H9 (cell line): ENCODE data around the gene USP20. TPM values are rescaled to one million over a fixed set of nuclear protein-coding genes. Genes with fewer than 3 reads are reported as not detected.

ENCODE experiments used
- DNase-seq: peaks from one replicate; pipeline ENCODE4 v3.0.0-alpha.2; 2017
- H2AFZ ChIP-seq: one replicate; pipeline ENCODE4 v1.6.1; 2013; ENCODE audit warnings: mild to moderate bottlenecking, low read length, control low read depth, moderate library complexity
- H2AK5ac ChIP-seq: 2 replicates; pipeline ENCODE4 v1.6.1; 2013; ENCODE audit warnings: low read length, control low read depth, mixed read lengths; ENCODE audit not compliant: insufficient read length
- H2BK120ac ChIP-seq: one replicate; pipeline ENCODE4 v1.6.1; 2013; ENCODE audit warnings: low read depth, mild to moderate bottlenecking, low read length, control low read depth, inconsistent platforms; ENCODE audit not compliant: poor library complexity, severe bottlenecking
- H2BK12ac ChIP-seq: 2 replicates; pipeline ENCODE4 v1.6.1; 2013; ENCODE audit warnings: low read length, control low read depth, mixed read lengths, low read depth; ENCODE audit not compliant: insufficient read length
- H2BK15ac ChIP-seq: 2 replicates; pipeline ENCODE4 v1.6.1; 2013; ENCODE audit warnings: low read depth, low read length, control low read depth
- H2BK20ac ChIP-seq: one replicate; pipeline ENCODE4 v1.6.1; 2013; ENCODE audit warnings: low read depth, mild to moderate bottlenecking, low read length, control low read depth, inconsistent platforms; ENCODE audit not compliant: poor library complexity, severe bottlenecking
- H2BK5ac ChIP-seq: 2 replicates; pipeline ENCODE4 v1.6.1; 2013; ENCODE audit warnings: low read length, control low read depth, mixed read lengths; ENCODE audit not compliant: insufficient read length
- H3K14ac ChIP-seq: 2 replicates; pipeline ENCODE4 v1.6.1; 2013; ENCODE audit warnings: low read length, control low read depth; ENCODE audit not compliant: insufficient read depth
- H3K18ac ChIP-seq: 2 replicates; pipeline ENCODE4 v1.6.1; 2013; ENCODE audit warnings: low read depth, mild to moderate bottlenecking, mixed read lengths, low read length, control low read depth; ENCODE audit not compliant: insufficient read length
- H3K23ac ChIP-seq: 2 replicates; pipeline ENCODE4 v1.6.1; 2013; ENCODE audit warnings: low read length, control low read depth, mixed read lengths, low read depth; ENCODE audit not compliant: insufficient read length
- H3K23me2 ChIP-seq: 2 replicates; pipeline ENCODE4 v1.6.1; 2013; ENCODE audit warnings: low read depth, mild to moderate bottlenecking, mixed read lengths, low read length, control low read depth; ENCODE audit not compliant: insufficient read length, poor library complexity, severe bottlenecking
- H3K27ac ChIP-seq: 2 replicates; pipeline ENCODE4 v1.5.1; 2013; ENCODE audit warnings: low read length, control low read depth, mixed read lengths, low read depth; ENCODE audit not compliant: insufficient read length
- H3K27me3 ChIP-seq: 2 replicates; pipeline ENCODE4 v1.6.1; 2013; ENCODE audit warnings: low read length, control low read depth, inconsistent platforms; ENCODE audit not compliant: insufficient read depth
- H3K4ac ChIP-seq: 2 replicates; pipeline ENCODE4 v1.6.1; 2013; ENCODE audit warnings: low read depth, mild to moderate bottlenecking, control low read depth, inconsistent platforms, low read length, moderate library complexity
- H3K4me1 ChIP-seq: 2 replicates; pipeline ENCODE4 v1.6.1; 2013; ENCODE audit warnings: low read length, control low read depth, inconsistent platforms; ENCODE audit not compliant: insufficient read depth
- H3K4me2 ChIP-seq: 2 replicates; pipeline ENCODE4 v1.6.1; 2013; ENCODE audit warnings: low read length, control low read depth, mixed read lengths; ENCODE audit not compliant: insufficient read length, insufficient read depth
- H3K56ac ChIP-seq: 2 replicates; pipeline ENCODE4 v1.6.1; 2013; ENCODE audit warnings: low read depth, mild to moderate bottlenecking, mixed read lengths, low read length, control low read depth; ENCODE audit not compliant: insufficient read length
- H3K79me1 ChIP-seq: 2 replicates; pipeline ENCODE4 v1.6.1; 2013; ENCODE audit warnings: low read depth, mild to moderate bottlenecking, moderate library complexity, low read length, control low read depth, inconsistent platforms; ENCODE audit not compliant: insufficient read depth, poor library complexity, severe bottlenecking
- H3K79me2 ChIP-seq: 2 replicates; pipeline ENCODE4 v1.6.1; 2013; ENCODE audit warnings: low read length, control low read depth, inconsistent platforms; ENCODE audit not compliant: insufficient read depth
- H3K9ac ChIP-seq: 2 replicates; pipeline ENCODE4 v1.6.1; 2013; ENCODE audit warnings: low read length, control low read depth, mixed read lengths; ENCODE audit not compliant: insufficient read length; ENCODE audit errors: extremely low read depth
- H3K9me3 ChIP-seq: one replicate; pipeline ENCODE4 v1.6.1; 2013; ENCODE audit warnings: low read depth, low read length, inconsistent platforms; ENCODE audit not compliant: control insufficient read depth
- H3T11ph ChIP-seq: one replicate; pipeline ENCODE4 v1.6.1; 2013; ENCODE audit warnings: mild to moderate bottlenecking, low read length, control low read depth, inconsistent platforms
- H4K20me1 ChIP-seq: one replicate; pipeline ENCODE4 v1.6.1; 2013; ENCODE audit not compliant: control insufficient read depth, insufficient read length, insufficient read depth
- H4K5ac ChIP-seq: 2 replicates; pipeline ENCODE4 v1.6.1; 2013; ENCODE audit warnings: low read depth, mild to moderate bottlenecking, mixed read lengths, low read length, control low read depth; ENCODE audit not compliant: insufficient read length
- H4K8ac ChIP-seq: replicated peaks from 2 replicates; pipeline ENCODE4 v1.6.1; 2013; ENCODE audit warnings: low read length, control low read depth, mixed read lengths, low read depth; ENCODE audit not compliant: insufficient read length
- H4K91ac ChIP-seq: 2 replicates; pipeline ENCODE4 v1.6.1; 2013; ENCODE audit warnings: low read depth, mild to moderate bottlenecking, moderate library complexity, mixed read lengths, low read length, control low read depth; ENCODE audit not compliant: insufficient read length
- H3K27ac Mint-ChIP-seq, 3 experiments: 2 replicates in 2 of 3; 3 replicates in 1 of 3; pipeline ENCODE4 v1.8.0; 2020 to 2021; ENCODE audit warnings: mixed read lengths in 3 of 3, mild to moderate bottlenecking in 1 of 3, moderate library complexity in 1 of 3
- H3K27me3 Mint-ChIP-seq: 2 replicates; pipeline ENCODE4 v1.8.0; 2021; ENCODE audit warnings: low read depth, mild to moderate bottlenecking, moderate library complexity, mixed read lengths
- H3K36me3 Mint-ChIP-seq, 3 experiments: 2 replicates in 2 of 3; 3 replicates in 1 of 3; pipeline ENCODE4 v1.8.0; 2020 to 2021; ENCODE audit warnings: low read depth in 3 of 3, mixed read lengths in 3 of 3; ENCODE audit not compliant: insufficient read depth in 1 of 3
- H3K4me1 Mint-ChIP-seq, 2 experiments: 2 replicates each; pipeline ENCODE4 v1.8.0; 2020; ENCODE audit warnings: mixed read lengths in 2 of 2
- H3K4me3 Mint-ChIP-seq, 2 experiments: 2 replicates in 1 of 2; 3 replicates in 1 of 2; pipeline ENCODE4 v1.8.0; 2020 to 2021; ENCODE audit warnings: mild to moderate bottlenecking in 2 of 2, mixed read lengths in 2 of 2, moderate library complexity in 1 of 2
- H3K9me3 Mint-ChIP-seq, 2 experiments: 2 replicates in 1 of 2; 3 replicates in 1 of 2; pipeline ENCODE4 v1.8.0; 2020; ENCODE audit warnings: mild to moderate bottlenecking in 2 of 2, mixed read lengths in 2 of 2, moderate library complexity in 1 of 2
- CTCF ChIP-seq: fragments of 200-600 bp; sonication (generic); conservative IDR thresholded peaks from 3 replicates; pipeline ENCODE4 v1.8.0; 2021; ENCODE audit warnings: antibody characterized with exemption, mild to moderate bottlenecking
- WGBS: extraction: QIAGEN DNeasy Blood & Tissue Kit; methylation state at CpG from one replicate; pipeline ENCODE4 v1.1.7; 2013; ENCODE audit warnings: missing lambda C conversion rate, low lambda C conversion rate, mixed read lengths; ENCODE audit not compliant: insufficient read length; ENCODE audit errors: extremely low coverage; 5-methylcytosine and 5-hydroxymethylcytosine counted together
- microRNA-seq: library from miRNA; unstranded; fragments of <30 nt; microRNA quantifications from one replicate; pipeline ENCODE4, GENCODE V29; 2020; ENCODE audit warnings: borderline microRNAs expressed
- total RNA-seq: library from RNA; stranded (reverse); gene quantifications from 2 replicates; pipeline ENCODE4 v1.2.1, GENCODE V29; 2021

Gene USP20
- total RNA-seq, 1 experiment from 2014 or later: 20.9 TPM

DNA sequence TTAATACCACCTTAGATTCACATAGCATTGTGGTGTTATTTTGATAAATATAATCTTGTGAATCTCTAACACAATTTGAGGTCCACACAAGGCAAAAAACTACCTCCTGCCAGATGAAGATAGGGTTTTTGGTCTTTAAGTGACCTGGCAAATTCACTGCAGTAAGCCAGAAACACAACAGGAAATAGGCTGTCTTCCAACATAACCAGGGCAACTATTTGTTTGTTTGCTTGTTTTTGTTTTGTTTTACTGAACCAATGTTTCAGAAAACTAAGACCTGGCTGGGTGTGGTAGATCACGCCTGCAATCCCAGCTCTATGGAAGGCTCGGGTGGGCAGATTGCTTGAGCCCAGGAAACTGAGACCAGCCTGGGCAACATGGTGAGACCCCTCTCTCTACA is 95.5 kb downstream of the USP20 start:
- Mint-ChIP-seq H3K9me3 (no peaks in the 10 kb centered on the region), H3K27ac (0 out of 7 replicates have a peak overlapping the region, but pooled peaks of 1 of the 3 experiments have one; percentile 44), H3K4me3 (no peak overlapping the region), H3K27me3 (no peaks in the 10 kb centered on the region), H3K36me3 (peaks cover 5 to 17% (median 15%) of the 10 kb centered on the region in 3 experiments; a peak in 6 of 7 replicates), H3K4me1 (peaks cover 16 to 17% of the 10 kb centered on the region in 2 experiments)
- Histone ChIP-seq H2BK120ac (no peak overlapping the region), H3K23me2 (no peaks in the 10 kb centered on the region), H2BK15ac (no peak overlapping the region), H3K9me3 (no peaks in the 10 kb centered on the region), H4K20me1 (no peaks in the 10 kb centered on the region), H2BK20ac (no peak overlapping the region), H3K4me1 (no peaks in the 10 kb centered on the region; the same call in 1 of the 2 replicates), H2AK5ac (no peak overlapping the region), H3K23ac (no peak overlapping the region), H3K27me3 (no peaks in the 10 kb centered on the region), H3K9ac (no peak overlapping the region), H2BK5ac (no peak overlapping the region), H3K4ac (no peak overlapping the region), H3K14ac (no peak overlapping the region), H3K79me1 (no peaks in the 10 kb centered on the region), H3K27ac (no peak overlapping the region), H4K8ac (no peak overlapping the region), H2BK12ac (no peak overlapping the region), H4K91ac (no peak overlapping the region), H2AFZ (no peak overlapping the region), H3K18ac (no peak overlapping the region), H3T11ph (no peak overlapping the region), H3K79me2 (no peaks in the 10 kb centered on the region), H3K56ac (no peak overlapping the region), H3K4me2 (no peak overlapping the region), H4K5ac (no peak overlapping the region)
- no peak for TF ChIP-seq CTCF
- no CpG with 5 or more reads among the region's 2 CpGs for WGBS
- DNase-seq: no peak

Small RNA genes within 50 kb of the gene (microRNA-seq; reads per million reads assigned to microRNA genes)
- not detected for gene MIR6855

Other genes starting within 250 kb of the USP20 start
- not detected in 2 replicates for gene C9orf50, start 214.4 kb upstream of the USP20 start, total RNA-seq
- gene NTMT1, start 209.3 kb upstream of the USP20 start, total RNA-seq: 57.9 and 63.3 TPM in 2 replicates
- 21.0 and 21.6 TPM in 2 replicates for gene ASB6, start 193.3 kb upstream of the USP20 start, total RNA-seq
- gene PRRX2, start 169.8 kb upstream of the USP20 start, total RNA-seq: 3.9 and 4.2 TPM in 2 replicates
- 1.6 and 2.4 TPM in 2 replicates for gene PTGES, start 82.4 kb upstream of the USP20 start, total RNA-seq
- gene TOR1B, start 32.3 kb upstream of the USP20 start, total RNA-seq: 18.1 and 18.7 TPM in 2 replicates
- 57.0 and 60.1 TPM in 2 replicates for gene TOR1A, start 11.3 kb upstream of the USP20 start, total RNA-seq
- gene C9orf78, start 183 bp upstream of the USP20 start, total RNA-seq: 37.5 and 43.6 TPM in 2 replicates
- 35.9 and 36.5 TPM in 2 replicates for gene FNBP1, start 207.7 kb downstream of the USP20 start, total RNA-seq
- gene GPR107, start 218.4 kb downstream of the USP20 start, total RNA-seq: 38.0 and 38.6 TPM in 2 replicates